HG03066 (cell line): Measurements from ENCODE around the gene ZFAND3.

Source experiments
- ATAC-seq: cut with Tn5 transposase; IDR thresholded peaks from one replicate; pipeline ENCODE4 v1.9.1; 2021; ENCODE audit warnings: low read depth; ENCODE audit not compliant: unreplicated experiment

Gene ZFAND3

DNA sequence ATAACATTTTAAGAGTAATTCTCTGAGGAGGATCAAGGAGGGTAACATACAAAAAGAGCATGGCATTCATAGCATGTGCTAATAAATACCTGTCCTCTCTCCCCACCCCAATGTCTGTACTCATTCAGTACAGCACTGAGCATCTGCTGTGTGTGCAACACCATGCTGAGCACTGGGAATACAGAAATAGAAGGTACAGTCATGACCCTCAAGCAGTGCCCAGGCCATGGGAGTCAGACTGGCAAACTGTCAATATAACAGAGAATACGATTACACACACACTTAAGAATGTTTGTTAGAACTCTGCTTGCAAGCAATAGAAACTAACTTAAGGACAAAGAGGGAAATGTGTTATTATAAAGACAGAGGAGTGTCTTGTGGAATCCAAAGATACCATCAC lies 24.7 kb upstream of the ZFAND3 start:
- no peak for ATAC-seq

DNA sequence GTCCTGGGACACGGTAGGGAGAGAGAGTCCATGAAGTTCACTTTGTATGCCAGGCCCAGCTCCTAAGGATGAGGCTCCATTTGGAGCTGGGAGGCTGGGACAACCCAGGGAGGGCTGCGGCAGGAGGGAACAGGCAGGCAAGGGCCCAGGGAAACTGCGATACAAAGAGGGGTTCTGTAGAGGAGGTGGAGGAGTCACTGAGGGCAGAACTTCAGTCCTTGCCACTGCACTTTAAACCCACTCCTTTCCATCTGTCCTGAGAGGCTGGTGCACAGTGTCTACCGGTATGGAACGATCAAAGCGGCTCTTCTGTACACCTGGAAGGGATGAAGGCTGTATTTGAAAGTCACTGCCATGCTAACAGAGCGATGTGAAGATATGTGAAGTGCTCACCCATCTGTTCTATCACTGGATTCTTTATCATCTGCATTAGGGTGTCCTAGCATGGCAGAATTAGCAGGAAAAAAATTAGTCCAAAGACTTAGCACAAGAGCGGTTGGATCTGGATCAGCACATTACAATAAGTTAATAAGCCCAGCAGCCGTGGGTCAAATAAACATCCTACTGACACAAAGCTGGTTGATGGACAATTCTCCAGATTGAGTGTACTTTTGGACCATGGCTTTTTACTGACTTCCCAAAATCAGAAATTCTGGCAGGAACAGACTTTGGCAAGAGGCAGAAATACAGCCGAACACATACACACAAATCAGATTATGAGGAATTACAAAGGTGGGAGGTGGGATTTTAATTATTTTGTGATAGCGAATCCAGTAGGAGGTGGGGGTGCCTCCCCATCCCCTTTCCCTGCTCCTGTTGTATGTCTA lies 20.9 kb upstream of the ZFAND3 start:
- ATAC-seq = no peak

DNA sequence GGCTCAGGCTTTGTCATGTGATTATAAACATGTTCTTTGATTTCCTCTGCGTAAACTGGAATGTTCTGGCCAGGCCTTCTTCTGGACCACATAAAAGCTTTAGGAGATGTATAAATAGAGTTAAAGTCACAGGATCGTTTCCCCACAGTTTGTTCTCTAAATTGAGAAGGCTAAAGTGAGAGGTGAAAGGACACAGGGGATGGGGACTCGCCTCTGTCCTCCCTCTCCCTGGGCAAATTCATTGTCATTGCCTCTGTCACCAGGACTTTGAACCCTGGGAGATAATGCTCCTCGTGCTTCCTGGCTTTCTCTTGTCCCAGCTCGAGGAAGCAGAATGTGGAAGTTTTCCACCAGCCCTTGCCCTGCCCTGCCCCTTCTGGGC lies 20.3 kb upstream of the ZFAND3 start:
- no peak for ATAC-seq

DNA sequence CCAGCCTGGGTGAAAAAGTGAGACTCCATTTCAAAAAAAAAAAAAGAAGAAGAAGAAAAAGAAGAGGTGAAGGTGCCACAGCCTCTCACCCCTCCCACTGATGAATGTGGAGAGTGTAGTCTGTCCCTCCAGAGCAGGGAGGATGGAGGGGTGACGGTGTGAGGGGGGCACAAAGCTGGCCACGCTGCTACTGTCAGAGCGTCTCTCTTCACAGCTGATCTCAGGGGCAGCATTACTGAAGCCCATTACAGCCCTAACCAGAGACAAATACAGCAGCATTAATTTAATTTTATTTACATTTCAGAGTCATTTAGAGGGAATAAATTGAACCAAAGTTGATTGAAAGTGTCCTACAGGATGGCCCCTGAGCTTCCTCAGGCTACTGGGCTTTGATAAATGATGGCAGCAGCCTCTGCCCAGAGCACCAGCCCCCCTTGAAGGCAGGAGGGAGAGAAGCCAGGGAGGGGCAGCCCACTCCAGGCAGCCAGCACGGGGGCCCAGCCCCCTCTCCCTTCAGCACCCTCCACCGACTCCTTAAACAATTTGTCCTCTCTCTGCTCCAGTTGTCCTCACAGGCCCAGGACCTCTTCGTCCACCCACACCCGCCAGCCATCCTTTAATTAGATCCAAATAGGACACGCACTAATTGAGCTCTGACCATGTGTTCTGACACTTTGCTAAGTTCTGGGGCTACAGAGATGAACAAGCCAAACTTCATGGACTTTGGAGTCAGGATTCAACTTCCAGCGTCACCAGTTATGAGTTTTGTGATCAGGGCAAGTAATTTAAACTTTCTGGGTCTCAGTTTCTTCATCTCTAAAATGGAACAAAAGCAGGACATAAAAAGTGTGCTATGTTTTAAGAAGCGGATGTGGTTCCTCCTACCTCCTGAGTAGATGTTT lies 18.6 kb upstream of the ZFAND3 start:
- no peak for ATAC-seq

DNA sequence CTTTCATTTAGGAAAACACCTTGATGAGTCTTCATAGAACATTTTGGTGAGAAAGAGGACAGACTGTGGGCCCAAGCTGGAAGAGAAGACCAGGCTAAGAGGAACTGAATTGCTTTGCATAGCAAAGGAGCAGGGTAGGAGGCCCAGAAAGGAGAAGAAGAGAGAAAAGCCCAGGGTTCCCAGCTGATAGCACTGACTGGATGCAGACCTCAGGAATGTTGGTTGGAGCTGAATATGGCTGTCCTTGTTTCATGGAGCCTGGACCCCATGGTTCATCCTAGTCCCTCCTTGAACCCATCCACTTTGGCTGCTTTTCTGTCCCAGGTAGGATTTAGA lies 18.0 kb upstream of the ZFAND3 start:
- no peak for ATAC-seq

DNA sequence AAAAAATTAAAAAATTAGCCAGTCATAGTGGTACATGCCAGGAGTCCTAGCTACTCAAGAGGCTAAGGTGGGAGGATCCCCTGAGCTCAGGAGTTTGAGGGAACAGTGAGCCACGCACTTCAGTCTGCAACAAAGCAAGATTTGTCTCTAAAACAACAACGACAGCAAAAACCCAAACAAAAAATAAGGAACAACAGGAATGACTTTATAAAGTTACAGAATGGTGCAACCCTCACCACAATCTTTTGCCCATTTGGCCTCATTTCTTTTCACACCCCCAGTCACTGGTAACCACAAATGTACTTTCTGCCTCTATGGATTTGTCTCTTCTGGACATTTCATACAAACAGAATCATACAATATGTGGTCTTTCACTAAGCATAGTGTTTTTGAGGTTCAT lies 16.7 kb upstream of the ZFAND3 start:
- no peak for ATAC-seq

DNA sequence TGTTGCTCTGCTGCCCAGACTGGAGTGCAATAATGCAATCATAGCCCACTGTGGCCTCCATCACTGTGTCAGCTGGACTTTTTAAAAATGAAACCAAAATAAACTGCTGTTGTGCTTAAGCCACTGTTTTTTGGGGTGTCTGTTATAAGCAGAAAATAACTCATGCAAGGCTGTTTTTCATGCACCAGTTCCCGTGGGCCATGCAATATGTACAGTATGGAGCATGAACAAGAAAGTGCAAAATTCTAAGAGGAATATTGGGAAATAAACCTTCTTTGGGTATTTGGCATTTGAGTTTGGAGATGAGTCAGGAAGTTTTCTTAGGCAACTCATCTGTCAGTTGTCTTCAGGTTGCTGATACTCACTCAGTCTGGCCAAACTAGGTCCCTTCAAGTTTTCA lies 14.9 kb upstream of the ZFAND3 start:
- no peak for ATAC-seq

DNA sequence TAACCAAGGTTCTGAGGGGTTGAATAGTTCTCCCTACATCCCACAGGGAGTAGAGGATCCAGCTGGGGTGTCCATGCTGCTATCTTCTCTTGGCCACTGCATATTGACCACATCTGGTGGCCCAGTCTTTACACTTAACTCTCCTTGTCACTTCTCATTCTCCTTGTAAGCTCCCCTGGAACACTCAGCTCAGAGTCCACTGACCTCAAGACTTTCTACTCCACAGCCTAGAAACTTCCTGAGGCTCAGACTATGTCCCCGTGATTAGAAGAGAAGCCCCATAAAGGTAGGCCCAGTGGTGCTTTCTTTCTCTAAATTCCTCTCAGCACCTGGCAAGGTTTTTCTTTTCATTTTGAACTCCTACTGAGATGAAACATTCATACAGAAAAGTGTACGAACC lies 13.3 kb upstream of the ZFAND3 start:
- ATAC-seq = no peak

DNA sequence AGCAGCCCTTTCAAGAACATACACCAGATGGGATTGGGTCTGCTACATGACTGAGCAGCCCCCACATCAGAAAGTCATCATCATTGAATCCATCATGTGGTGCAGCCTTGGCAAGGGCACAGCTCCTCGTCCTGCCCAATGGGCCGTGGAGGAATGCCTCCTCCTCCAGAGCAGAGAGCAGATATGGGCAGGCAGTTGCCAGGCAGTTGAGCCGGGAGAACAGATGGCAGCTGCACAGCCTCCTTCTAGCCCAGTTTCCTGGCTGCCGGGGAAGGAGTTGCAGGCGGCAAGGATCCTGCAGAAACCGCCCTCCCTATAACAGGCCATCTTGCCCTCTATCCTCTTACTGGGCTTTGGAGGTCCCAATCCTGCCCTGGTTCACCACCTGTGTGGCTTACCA lies 11.9 kb upstream of the ZFAND3 start:
- no peak for ATAC-seq

DNA sequence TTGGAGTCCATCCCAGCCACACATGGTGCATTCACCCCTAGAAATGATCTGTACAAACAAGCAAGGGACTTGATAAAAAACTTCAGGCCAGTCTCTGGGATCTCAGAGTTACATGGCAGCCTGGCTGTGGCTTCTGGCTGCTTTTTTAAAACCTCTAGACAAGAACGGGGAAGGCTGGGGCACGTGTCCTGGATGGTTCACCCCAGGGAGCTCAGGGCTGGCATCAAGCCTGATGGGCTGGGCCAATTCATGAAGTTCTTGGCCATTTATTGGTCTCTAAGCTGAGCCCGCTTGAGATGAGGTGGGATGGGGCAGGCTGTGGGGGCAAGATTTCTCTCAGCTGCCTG lies 10.4 kb upstream of the ZFAND3 start:
- no peak for ATAC-seq

DNA sequence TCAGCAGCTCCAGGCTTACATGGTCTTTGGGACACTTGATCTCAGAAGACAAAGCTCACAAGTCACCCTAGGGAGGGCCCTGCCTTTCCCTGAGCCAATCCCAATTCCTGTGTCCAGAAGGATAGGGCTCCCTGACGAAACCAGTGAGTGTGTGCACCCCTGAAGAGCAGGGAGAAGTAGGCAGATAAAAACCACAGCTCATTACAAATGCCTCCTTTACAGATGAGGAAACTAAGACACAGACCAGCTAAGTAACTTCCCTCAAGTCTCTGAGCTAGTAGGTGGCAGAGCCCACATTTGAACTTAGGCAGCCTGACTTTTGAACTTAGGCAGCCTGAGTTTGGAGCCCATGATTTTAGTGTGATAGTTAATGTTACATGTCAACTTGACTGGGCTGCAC lies 6.7 kb upstream of the ZFAND3 start:
- ATAC-seq = no peak

DNA sequence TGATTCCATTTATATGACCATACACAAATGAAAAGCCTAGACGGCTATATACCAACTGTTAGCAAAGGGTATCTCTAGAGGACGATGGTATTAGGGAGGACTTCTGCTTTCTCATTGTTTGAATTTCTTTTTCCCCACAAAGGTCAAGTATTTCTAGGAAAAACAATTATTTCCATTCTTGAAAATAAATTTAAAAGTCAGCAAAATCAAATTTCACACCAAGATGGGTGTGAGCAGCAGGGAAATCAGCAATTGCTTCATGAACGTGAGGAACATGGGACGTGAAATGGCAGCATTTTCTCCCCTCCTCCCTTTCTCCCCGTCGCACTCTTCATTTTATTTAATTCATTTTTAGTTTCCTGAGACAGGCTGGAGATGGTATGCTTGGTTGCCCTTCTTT lies 5.2 kb upstream of the ZFAND3 start:
- ATAC-seq = no peak

DNA sequence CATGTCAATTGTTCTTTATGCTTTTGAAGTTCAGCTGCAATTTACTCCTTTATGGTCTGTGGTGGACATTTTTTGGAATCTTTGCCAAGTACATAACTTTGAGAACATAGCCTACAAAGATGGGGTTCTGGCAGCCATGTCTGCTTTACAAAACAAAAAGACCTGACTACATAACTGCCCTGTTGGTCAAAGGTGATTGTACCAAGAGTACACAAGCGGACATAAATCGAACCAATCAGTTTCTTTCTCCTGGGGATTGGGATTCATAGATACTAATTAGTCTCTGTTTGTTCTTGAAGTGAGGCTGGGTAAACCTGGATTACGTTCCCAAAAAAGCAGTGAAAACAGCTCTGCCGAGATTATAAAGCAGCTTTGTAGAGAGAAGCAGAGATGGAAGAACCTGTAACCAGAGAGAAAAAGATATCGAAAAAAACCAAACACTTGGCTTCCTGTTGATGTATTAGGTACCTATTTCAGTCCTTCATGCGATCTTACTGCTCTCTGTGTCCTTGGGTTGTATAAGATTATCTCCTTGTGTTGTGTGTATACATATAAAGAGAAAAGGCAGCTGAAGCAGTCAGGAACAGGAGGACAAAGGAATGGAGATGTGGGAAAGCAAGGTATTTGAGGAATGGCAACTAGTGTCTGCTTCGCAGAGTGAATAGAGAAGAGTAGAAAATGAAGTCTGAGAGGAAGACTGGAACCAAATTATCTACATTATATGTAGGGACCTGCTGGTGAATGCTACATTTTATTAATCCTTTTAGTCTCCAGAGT lies 2.7 kb upstream of the ZFAND3 start:
- no peak for ATAC-seq

DNA sequence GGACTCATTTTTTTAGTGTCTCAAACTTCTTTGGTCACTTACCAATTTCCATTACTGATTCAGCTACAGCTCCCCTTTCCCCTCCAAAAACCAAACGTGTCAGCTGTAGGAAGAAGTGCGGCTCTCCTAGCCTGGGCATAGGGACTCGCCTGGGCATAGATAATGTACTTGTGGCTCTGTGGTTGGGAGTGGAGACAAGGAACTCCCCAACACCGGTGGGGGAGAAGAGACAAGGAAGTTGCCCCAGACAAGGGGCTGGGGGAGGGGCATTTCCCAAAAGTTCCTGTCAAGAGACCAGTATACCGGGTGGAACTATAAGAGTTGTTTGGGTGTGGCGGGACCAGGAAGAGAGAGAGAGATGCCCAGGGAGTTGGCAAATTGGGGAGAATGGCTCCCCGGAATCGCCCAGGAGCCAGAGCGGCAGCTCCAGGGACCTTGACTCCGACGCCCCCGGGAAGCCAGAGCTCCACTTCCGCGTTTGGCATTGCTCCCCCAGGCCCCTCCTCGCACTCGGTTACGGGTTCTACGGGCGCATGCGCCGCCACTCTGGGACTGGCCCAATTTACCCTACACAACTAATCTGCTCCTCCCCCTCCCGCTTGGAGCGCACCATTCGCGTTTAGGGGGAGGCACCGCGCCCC lies 871 bp upstream of the ZFAND3 start:
- peak; percentile 60 for ATAC-seq

DNA sequence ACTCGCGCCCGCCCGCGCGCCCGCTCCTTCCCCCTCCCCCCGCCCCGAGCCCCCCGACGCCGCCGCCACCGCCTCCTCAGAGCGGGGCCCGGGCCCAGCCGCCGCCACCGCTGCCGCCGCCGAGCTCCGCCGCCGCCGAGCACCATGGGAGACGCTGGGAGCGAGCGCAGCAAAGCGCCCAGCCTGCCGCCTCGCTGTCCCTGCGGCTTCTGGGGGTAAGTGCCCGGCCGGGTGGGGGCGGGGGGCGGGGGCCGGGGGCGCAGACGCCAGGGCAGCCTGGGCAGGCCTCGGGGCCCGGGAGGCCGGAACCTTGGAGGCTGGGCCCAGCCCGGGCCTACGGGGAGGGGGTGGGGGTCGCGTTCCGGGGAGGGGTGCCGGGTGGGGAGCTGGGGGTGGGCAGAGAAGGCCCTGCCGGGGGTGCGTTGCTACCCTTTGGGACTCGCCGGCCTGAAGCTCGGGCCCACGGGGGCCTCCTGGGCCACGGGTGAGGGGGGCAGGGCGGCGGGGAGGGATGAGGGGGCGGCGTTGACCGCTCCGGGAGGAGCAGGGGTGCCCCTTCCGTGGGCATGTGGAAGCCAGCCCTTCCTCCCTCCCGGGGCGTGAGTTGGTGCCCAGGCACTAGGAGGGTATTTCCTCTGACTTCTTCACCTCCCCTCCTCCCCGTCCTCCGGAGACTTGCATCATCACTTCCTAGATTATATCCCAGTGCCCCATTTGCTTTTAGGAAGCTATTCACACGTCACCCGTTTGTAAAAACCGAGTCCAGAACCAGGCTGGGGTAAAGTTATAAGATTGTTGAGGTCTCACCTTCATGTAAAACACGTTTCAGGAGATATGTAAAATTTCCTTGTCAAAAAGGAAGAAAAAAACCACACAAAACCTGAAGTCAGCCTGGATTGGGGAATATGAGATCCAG lies 533 bp downstream of the ZFAND3 start:
- ATAC-seq = peak; percentile 3

DNA sequence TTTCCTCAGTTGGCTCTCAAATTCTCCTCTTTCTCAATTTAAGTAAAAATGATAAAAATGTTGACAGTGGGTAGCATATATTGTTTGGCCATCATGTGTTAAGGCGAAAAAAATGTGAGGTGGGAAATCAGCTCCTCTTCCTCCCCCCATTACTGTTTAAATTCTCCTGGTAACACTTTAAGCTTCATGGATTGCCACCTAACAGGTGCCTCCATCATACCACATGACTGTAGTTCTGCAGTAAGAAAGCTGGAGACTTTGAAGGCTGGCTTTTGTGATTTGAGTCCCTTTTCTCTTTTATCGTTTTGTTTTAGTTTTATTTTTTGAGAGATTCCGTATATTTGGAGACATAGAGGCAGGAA lies 1.2 kb downstream of the ZFAND3 start:
- no peak for ATAC-seq

DNA sequence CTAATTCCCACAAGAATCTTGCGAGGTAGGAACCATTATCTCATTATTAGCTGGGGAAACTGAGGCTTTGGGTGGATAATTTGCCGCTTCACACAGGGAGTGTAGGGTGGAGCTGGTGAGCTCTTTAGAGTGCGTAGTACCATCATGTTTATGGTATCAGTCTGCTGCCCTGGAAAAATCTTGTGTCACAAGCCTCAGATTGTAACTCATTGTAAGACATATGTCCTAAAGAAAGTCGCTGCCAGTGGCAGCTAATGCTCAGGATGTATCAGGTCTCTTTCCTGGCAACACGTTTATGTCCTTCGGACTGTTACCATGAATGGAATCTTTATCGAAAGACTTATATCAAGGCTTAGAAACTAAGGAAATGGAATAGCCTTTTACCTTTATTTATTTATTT lies 1.9 kb downstream of the ZFAND3 start:
- no peak for ATAC-seq

DNA sequence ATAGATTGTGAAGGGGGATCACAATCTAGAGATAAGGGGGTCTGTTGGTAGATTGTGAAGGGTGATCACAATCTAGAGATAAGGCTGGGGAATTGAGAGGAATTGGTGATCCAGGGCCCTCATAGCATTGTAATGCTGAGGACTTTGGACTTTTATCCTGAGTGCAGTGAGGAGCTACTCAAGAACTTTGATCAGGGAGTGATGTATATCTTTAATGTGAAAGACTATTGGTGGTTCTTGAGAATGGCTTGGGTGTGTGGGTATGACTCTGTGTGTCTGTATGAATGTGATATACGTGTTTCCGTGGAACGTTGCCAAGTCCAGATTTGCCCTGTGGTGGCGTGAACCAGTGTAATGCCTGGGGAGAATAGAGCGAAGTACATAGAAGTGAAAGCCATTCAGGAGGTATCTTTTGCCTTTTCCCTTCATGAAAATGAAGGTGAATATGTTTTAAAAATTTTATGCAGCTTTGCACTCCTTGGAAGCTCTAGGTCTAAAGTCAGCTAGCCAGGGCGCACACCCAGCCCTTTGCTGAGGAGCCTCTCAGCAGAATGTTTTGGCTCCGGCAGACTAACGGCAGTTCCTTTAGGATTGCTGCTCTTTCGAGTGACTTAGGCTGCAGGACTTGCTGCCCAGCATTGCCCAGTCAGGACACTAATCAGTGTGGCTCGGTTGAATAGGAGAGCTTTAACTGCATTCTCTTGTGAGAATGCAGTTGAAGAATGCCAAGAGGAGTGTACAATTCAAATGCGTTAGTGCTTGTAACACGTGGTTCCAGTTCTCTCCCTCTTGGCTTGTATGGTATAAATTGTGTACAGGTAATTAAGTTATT lies 3.5 kb downstream of the ZFAND3 start:
- no peak for ATAC-seq

DNA sequence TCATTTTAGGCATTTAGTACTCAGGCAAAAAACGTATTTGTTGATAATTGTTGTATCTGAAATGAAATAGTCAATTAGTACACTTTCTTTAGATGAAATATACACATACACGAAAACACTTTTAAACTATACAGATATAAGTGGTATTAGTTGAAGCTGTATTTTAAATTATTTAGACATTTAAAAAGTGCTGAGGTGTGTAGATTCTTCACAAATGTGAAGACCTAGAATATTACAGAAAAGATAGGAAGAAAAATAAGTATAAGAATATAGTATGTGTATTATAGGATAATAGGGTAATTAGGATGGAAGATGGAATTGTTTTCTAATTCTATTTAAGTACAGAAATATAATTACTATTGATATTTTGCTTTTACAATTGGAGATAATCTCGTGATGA lies 4.6 kb downstream of the ZFAND3 start:
- ATAC-seq = no peak
